GM18520 (cell line): ENCODE data around the gene CENPO.

ENCODE experiments used
- ATAC-seq: cut with Tn5 transposase; IDR thresholded peaks from one replicate; pipeline ENCODE4 v1.9.1; 2021; ENCODE audit not compliant: unreplicated experiment

CENPO gene

GRCh38 chr2:24857746-24858145, 64.5 kb downstream of the CENPO start:
- ATAC-seq, result no peak

- no peak for ATAC-seq
Observed at GRCh38 chr2:24858996-24859395, 65.8 kb downstream of the CENPO start.

- no peak for ATAC-seq
Observed at GRCh38 chr2:24859968-24860600, 66.9 kb downstream of the CENPO start.

GRCh38 chr2:24860631-24861030, 67.4 kb downstream of the CENPO start:
- no peak for ATAC-seq

- no peak for ATAC-seq
Observed at GRCh38 chr2:24861500-24861899, 68.3 kb downstream of the CENPO start.

- no peak for ATAC-seq
Observed at GRCh38 chr2:24863641-24864040, 70.4 kb downstream of the CENPO start.

- ATAC-seq, result no peak
Observed at GRCh38 chr2:24866946-24867345, 73.7 kb downstream of the CENPO start.

GRCh38 chr2:24870440-24870839, 77.2 kb downstream of the CENPO start:
- ATAC-seq, result no peak

- no peak for ATAC-seq
Observed at GRCh38 chr2:24870891-24871705, 77.9 kb downstream of the CENPO start.

GRCh38 chr2:24871852-24872333, 78.7 kb downstream of the CENPO start:
- ATAC-seq, result no peak
